ENCODE results near the gene ANO6.
"Not testable (repeated sequence)": the region's sequence is repeated elsewhere in the genome, so short reads cannot be mapped to it uniquely, and the experiment has no call there.

ANO6 gene

DNA sequence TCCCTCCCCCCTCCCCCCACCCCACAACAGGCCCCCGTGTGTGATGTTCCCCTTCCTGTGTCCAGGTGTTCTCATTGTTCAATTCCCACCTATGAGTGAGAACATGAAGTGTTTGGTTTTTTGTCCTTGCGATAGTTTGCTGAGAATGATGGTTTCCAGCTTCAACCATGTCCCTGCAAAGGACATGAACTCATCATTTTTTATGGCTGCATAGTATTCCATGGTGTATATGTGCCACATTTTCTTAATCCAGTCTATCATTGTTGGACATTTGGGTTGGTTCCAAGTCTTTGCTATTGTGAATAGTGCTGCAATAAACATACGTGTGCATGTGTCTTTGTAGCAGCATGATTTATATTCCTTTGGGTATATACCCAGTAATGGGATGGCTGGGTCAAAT is 101.4 kb downstream of the ANO6 start:
- not testable (repeated sequence) for DNase-seq

GRCh38 chr12:45322810-45323209 is 106.9 kb downstream of the ANO6 start:
- no peak for DNase-seq

- DNase-seq = no peak
Observed at GRCh38 chr12:45324391-45324790, 108.5 kb downstream of the ANO6 start.

GRCh38 chr12:45326358-45326975 is 110.6 kb downstream of the ANO6 start:
- peak in 1 of 2 experiments; percentile 37 for DNase-seq

DNA sequence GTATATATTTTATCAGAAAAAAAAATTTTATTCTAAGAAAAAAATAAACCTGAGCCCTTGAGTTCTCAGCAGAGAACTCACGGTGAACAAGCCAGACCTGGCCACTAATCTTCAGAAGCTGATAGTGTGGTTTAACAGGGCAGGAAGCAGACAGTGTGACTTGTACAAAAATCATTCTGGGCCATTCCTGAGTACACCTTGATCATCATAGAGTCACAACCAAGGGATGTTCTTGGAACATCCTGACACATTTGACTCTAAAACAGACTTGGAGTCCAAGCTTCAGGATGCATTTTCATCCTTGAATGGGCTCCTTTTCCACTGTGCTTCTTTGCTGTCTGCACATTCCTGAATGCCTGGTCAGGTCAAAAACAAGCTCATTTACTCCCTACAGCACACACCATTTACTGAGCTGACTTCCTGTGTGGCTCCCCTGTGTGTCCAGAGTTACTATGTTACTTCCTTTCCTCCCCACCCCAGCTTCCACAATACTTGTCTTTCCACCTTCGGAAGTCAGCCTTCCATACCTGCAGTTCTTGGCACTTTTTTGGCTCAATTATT is 112.0 kb downstream of the ANO6 start:
- DNase-seq = no peak

DNA sequence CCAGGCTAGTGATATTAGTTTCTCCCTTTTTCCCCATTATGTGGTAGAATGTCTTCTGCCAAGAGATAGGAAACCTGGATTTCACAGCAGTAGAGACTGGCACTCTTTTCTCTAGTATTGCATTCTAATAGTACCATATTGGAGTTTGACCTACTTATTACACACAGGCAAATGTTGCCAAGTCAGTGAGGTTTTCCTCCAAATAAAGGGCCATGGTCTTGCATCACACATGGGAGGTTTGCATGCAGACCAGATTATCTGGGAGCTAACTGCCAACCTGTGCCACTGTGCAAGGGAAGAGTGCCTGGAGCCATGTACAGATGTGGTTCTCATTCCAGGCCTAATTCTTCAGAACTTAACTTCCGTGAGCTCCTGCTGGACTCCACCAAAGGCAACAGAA is 113.3 kb downstream of the ANO6 start:
- no peak for DNase-seq

GRCh38 chr12:45329702-45330101 is 113.8 kb downstream of the ANO6 start:
- DNase-seq = no peak

GRCh38 chr12:45331552-45331951 is 115.7 kb downstream of the ANO6 start:
- DNase-seq = peak in 1 of 2 experiments; percentile 1

DNA sequence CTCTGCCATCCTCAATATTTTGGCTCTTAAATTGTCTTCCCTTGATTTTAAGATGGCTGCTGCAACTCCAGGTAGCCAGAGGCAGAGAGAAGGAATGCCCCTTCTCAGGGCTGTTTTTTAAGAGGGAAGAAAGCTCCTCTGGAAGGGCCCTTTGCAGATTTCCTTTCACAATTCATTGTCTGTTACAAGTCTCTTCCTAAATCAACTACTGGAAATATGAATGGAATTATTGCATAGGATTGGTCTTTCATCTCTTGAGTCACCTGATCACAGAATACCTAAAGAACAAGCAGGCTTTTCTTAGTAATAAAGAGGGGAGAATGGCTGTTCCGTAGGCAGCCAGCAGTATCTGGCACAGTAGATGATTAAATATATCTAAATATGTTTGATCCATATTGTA is 118.5 kb downstream of the ANO6 start:
- DNase-seq = no peak

DNA sequence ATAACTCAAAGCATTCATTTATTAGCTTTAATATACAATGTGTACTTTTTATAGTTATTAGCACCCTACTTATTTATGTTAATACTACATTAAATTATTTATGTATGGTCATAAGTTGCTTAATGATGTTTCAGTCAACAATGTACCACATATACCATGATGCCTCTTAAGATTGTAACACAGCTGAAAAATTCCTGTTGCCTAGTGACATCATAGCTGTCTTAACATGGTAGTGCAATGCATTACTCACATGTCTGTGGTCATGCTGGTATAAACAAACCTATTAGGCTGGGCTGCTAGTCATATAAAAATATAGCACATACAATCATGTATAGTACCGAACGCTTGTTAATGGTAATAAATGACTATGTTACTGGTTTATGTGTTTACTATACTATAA is 120.4 kb downstream of the ANO6 start:
- no peak for DNase-seq

DNA sequence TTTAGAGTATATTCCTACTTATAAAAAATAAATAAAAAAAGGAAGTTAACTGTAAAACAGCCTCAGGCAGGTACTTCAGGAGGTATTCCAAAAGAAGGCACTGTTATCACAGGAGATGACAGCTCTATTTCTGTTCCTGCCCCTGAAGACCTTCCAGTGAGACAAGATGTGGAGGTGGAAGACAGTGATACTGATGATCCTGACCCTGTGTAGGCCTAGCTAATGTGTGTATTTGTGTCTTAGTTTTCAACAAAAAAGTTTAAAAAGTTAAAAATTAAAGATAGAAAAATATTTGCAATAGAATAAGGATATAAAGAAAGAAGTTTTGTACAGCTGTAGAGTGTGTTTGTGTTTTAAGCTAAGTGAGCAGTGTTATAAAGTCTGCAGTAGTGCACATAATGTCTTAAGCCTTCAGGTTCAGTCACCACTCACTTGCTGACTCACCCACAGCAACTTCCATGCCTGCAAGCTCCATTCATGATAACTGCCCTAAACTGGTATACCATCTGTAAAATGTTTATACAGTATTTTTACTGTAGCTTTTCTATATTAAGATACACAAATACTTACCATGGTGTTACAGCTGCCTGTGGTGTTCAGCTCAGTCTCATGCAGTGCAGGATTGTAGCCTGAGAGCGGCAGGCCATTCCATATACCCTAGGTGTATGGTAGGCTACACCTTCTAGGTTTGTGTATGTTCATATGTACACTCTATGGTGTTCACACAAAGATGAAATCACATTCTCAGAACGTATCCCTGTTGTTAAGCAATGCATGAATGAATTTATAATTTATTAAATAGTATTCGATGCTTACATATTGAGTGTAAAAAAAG is 121.1 kb downstream of the ANO6 start:
- no peak for DNase-seq

GRCh38 chr12:45337835-45338234 is 121.9 kb downstream of the ANO6 start:
- no peak for DNase-seq

- DNase-seq = no peak
Observed at GRCh38 chr12:45338272-45338671, 122.4 kb downstream of the ANO6 start.

DNA sequence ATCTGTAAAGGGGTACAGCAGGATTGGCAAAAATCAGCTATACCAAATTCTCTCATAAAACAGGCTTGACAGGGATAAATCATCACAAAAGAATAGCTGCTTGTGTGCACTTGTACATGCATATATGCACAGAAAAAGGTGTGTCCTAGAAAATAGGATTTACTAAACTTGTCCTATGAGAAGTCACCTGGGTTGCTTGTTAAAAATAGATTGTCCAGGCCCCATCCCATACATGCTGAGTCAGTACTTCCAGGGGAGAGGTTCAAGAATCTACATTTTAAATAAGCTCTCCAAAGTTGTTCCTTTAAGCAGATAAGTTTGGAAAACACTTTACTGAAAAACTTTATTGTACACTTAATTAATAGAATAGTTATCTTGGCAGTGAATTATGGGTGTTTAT is 123.1 kb downstream of the ANO6 start:
- no peak for DNase-seq

GRCh38 chr12:45342171-45342570 is 126.3 kb downstream of the ANO6 start:
- no peak for DNase-seq

- DNase-seq = no peak
Observed at GRCh38 chr12:45342848-45343247, 127.0 kb downstream of the ANO6 start.

GRCh38 chr12:45343269-45344051 is 127.6 kb downstream of the ANO6 start:
- DNase-seq = no peak

- DNase-seq = no peak
Observed at GRCh38 chr12:45348311-45348710, 132.4 kb downstream of the ANO6 start.

DNA sequence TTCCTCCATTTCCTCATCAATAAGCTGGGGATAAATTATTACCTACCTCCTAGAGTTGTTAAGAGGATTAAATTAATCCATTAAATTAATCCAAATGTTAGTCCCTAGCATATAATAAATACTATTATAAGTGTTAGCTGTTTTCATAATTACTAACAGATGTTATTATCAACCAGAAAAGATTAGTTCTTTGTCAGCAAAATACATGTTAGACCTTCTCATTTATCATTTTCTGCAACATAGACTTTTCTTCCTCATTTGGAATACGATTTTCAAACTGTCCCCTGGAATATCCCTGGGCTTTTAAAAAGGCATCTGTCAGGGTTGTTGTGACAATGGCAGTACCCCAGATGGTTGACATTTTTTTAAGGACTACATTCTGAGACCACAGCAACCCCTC is 133.1 kb downstream of the ANO6 start:
- DNase-seq = no peak

DNA sequence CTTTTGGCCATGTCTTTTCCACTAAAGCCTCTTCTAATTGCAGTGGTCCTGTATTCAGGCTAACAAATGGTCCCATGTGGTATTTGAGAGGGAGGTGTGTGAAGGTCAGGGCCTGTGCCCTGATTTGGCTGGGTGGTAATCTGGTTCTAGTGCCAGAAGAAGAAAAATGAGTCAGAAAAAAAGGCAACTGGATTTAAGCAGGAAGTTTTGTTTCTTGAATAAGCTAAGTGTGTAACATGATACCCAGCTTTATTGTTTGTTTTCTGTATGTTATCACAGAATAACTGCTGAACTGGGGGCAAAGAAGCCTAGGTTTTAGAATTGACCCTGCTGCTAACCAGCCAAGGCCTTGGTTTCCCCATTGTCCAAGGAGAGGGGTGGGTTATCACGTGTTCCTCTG is 134.0 kb downstream of the ANO6 start:
- no peak for DNase-seq

GRCh38 chr12:45350861-45351260 is 135.0 kb downstream of the ANO6 start:
- DNase-seq = no peak

DNA sequence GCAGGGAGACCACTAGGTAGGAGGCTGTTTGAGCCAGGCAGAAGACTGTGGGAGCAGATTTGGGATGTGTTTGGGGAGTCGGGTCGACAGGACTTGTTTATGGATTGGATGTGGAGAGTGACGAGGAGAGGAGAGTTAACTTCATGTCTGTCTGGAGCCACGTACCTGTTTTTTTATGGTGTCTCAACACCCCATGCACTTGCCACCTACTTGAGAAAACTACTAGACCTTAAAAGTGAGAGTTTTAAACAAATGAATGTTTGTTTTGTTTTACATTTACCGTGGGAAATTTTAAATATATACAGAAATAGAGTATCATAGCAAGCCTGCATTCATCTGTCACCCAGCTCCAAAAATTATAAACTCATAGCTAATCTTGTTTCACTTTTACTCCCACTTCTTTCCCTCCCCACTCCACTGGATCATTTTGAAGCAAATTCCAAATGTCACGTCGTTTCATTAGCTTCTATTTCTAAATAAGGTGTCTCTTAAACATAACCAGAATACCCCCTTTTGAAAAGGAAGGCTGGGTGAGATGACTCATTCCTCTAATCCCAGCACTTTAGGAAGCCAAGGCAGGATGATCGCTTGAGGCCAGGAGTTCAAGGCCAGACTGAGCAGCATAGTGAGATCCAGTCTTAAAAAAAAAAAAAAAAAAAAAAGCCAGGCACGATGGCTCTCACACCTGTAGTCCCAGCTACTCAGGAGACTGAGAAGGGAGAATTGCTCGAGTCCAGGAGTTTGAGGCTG is 136.2 kb downstream of the ANO6 start:
- DNase-seq = no peak

DNA sequence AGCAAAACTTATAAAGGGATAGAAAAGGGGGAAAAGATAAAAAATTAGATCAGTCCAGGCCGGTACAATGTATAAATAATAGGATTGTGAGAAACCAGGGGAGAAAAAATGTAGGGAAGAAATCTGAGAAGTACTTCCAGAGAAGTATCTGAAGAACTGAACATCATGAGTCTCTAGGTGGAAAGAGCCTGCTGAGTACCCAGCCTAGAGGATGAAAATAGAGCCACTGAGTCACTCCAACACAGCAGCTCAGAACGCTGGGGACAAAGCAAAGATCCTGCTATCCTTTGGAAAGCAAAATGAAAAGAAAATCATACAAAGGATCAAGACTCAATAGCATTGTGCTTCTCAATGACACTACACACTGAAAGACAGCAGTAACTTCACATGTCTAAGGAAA is 138.0 kb downstream of the ANO6 start:
- no peak for DNase-seq
